Stimulated activated CD4-positive, alpha-beta T cell treated with anti-CD3 and anti-CD28 coated beads, TNF-alpha, amount 100 ng/mL, for 24 hours (primary cell): ENCODE data around the gene SMYD3.

ENCODE experiments used
- DNase-seq, 3 experiments: peaks; one replicate each; pipeline ENCODE4 v3.0.0-alpha.2; 2020; ENCODE audit warnings: low read depth in 3 of 3

SMYD3 gene

DNA sequence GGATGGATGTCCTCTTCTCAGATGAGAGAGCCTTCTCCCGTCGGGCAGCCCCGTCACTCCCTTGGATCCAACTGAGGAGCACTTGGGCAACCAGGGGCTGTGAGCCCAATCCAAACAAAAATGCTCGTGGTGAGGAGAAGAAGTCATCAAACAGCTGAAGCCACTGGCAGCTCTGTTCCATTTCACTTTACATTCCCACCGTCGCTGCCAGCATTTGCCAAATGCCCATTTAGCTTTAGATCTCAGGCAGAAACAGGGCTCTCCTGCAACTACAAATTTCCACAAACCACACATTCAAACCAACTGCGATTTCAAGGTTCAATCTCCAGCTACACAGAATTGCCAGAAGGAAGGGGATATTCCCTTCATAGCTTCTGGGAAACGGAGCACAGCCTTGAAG lies 634.6 kb downstream of the SMYD3 start:
- DNase-seq = no peak

DNA sequence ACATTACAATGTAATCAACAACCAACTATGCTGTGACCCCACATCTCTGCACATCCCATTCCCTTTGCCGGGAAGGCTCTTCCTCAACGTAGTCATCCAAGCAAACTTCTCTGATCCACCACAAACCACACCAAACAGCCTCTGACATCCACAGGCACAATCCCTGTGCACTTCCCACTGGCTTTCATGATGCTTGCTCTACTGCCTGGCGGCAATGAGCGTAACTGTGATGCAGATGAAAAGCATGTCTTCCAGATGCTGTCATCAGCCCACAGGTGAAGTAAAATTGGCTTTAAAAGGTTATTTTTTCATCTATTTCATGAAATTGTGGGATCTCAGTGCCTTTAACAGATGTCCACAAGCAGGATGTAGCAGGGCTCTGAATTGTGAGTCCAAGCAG lies 635.2 kb downstream of the SMYD3 start:
- DNase-seq = no peak

GRCh38 chr1:245871191-245871590 lies 635.9 kb downstream of the SMYD3 start:
- no peak for DNase-seq

GRCh38 chr1:245870698-245871097 lies 636.4 kb downstream of the SMYD3 start:
- DNase-seq = no peak

DNA sequence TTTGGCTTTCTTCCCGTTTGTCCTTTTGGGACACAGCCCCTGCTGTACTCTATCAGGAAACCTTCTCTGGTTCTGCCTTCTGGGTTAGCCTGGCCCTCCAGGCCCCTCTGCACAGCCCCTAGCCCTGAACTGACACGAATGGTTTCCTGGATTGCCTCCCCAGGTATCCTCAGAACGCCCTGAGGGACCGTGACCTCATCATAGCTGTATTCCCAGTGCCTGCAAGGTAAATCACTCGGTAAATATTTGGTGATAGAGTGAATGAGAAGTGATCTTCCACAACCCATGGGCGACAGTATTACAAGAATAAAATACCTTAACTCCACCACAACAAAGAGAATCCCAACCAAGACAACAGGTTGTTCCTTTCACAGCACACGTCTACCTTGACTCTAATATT lies 637.2 kb downstream of the SMYD3 start:
- no peak for DNase-seq

GRCh38 chr1:245867738-245868137 lies 639.3 kb downstream of the SMYD3 start:
- no peak for DNase-seq

DNA sequence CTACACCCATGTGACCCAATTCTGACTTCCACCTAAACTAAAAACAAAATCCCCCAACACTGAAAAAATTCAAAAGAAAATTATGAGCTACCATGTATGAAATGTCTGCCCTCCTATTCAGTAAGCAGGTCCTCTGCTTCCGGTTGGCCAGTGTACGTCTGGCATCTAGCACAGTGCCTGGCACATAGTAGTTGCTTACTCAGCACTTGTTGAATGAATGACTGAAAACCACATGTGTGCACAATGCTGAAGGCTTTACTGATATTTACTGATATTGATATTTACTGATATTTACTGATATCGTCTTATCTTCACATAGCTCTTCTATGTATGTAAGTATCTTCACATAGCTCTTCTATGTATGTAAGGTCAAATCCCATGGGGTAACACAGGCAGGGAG lies 642.2 kb downstream of the SMYD3 start:
- no peak for DNase-seq

DNA sequence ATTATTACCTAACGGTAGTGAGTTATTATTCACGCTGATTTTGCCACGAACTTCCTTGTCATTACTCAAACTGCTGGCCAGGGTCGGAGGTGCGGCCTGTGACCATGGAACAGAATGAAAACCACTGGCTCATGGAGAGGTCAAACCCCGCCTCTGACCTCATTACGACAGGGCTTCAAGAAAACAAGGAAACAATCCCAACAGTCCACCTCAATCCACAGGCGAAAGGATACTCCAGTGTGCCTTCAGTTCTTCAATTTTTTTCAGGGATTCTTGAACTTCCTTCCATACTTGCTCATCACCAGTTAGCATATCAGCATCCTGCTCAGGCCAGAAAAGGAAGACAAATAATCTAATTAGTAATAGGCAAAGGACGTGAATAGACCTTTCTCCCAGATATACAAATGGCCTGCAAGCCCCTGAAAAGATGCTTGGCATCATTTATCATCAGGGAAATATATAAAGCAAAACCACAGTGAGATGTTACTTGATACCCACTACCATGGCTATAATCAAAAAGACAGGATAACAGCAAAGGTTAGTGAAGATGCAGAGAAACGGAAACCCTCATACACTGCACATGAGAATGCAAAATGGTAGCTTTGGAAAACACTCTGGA lies 643.4 kb downstream of the SMYD3 start:
- no peak for DNase-seq

- DNase-seq = no peak
Observed at GRCh38 chr1:245862812-245863540, 644.1 kb downstream of the SMYD3 start.

GRCh38 chr1:245860657-245861544 lies 646.2 kb downstream of the SMYD3 start:
- no peak for DNase-seq

GRCh38 chr1:245859493-245860114 lies 647.5 kb downstream of the SMYD3 start:
- DNase-seq = no peak

DNA sequence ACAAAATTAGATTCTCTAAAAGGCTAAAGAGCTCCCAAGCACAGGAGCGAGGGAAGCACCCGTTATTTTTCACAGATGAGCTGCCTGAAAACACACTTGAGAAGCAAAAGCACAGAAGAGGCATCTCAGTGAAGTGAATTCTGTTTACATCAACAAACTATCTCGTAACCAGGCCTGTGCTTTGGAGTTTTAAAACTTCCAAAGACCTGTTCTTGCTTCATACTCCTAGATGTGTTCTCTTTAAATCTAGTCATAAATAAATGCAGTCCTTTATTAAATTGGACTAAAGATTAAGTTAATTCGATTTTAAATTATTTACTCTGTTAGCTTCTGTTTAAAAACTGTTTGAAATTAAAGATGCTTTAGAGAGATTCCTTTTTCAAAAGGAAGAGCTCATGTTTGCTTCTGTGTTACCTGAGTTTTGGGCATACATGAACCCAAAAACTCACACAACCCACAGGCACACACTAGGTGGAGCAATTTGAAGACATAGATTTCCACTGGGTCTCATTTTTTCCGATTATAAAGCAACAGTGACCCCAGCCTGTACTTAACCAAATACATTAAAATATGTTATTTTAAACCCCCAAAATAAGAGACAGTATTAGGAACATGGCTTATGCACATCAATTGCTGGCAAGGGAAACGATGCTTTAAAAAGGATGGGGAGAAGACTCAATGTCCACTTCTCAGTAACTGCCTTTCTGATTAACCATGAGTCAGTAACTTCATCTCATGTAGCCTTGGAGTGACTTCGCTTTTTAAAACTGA lies 648.2 kb downstream of the SMYD3 start:
- DNase-seq = no peak

DNA sequence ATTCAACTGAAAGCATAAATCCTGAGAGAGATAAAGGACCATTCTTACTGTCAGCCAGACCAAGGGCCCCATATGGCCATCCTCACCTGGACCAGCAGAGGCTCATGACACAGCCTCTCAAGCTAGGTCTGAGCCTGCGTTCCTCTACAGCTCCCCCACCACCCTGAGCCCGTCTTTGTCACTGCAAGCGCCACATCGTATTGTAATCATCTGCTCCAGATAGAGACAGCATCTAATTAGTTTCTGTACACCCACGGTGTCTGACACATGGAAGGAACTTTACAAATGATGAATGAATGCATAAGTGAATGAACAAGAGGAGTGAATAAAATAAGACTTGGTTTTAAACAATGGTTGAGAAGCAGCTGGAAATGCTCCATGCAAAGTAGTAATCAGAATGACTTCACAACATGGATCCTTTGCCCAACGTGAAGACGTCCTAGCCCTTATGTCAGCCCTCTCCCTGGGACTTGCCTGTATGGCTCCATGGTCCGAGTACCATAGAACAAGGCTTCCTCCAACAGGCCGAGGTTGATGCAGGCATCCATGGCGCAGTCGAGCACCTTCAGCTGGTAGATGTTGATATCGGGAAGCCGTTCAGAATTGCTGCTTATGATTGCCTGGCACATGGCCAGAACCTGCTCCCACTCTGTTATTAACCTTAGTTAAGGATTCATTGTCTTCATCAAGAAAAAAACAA lies 648.9 kb downstream of the SMYD3 start:
- no peak for DNase-seq

- DNase-seq = no peak
Observed at GRCh38 chr1:245856944-245857531, 650.0 kb downstream of the SMYD3 start.

GRCh38 chr1:245855846-245856730 lies 651.0 kb downstream of the SMYD3 start:
- DNase-seq = no peak

GRCh38 chr1:245853291-245853690 lies 653.8 kb downstream of the SMYD3 start:
- DNase-seq = no peak

- no peak for DNase-seq
Observed at GRCh38 chr1:245843101-245843500, 664.0 kb downstream of the SMYD3 start.

DNA sequence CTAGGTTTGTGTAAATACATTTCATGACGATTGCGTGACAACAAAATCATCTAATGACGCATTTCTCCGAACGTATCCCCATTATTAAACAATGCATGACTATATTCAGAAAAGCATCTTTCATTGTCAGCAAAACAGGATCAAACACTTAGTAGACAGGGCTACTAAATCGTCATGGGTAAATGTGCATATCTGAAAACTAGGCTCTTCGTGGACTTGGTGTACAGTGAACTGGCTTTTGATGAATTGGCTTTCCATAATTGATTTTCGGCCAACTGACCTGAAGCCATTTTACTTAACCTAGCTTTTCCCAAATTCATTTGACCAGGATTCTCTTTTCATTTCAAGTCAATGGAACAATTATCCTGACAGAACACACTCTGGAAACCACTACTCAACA lies 665.0 kb downstream of the SMYD3 start:
- no peak for DNase-seq

- no peak for DNase-seq
Observed at GRCh38 chr1:245840971-245841370, 666.1 kb downstream of the SMYD3 start.
